Testis (tissue), 2 donors: ENCODE data around the gene SIK2.

Source experiments
- CTCF ChIP-seq, 3 experiments: fragments of 450-650 bp in 2 of 3; fragments of 200-600 bp in 1 of 3; sonication (generic) in 1 of 3; IDR thresholded peaks; one replicate each; pipeline ENCODE4 v1.5.1; 2016 to 2019; ENCODE audit warnings: antibody characterized with exemption in 3 of 3, mild to moderate bottlenecking in 2 of 3, moderate library complexity in 1 of 3
- POLR2A ChIP-seq: fragments of 450-650 bp; IDR thresholded peaks from one replicate; pipeline ENCODE4 v1.6.1; 2017; ENCODE audit warnings: antibody characterized with exemption, mild to moderate bottlenecking, moderate library complexity

GRCh38 chr11:111676878-111677585 lies 74.8 kb downstream of the SIK2 start:
- TF ChIP-seq CTCF (IDR thresholded peaks at IDR 0.05), result no peak
- TF ChIP-seq POLR2A, result no peak
